ENCODE results near the gene FAM53A. TPM values are rescaled to one million over a fixed set of nuclear protein-coding genes. Genes with fewer than 3 reads are reported as not detected.

Gene FAM53A
- total RNA-seq, 1 donor from 2014 or later: 10.5 TPM

DNA sequence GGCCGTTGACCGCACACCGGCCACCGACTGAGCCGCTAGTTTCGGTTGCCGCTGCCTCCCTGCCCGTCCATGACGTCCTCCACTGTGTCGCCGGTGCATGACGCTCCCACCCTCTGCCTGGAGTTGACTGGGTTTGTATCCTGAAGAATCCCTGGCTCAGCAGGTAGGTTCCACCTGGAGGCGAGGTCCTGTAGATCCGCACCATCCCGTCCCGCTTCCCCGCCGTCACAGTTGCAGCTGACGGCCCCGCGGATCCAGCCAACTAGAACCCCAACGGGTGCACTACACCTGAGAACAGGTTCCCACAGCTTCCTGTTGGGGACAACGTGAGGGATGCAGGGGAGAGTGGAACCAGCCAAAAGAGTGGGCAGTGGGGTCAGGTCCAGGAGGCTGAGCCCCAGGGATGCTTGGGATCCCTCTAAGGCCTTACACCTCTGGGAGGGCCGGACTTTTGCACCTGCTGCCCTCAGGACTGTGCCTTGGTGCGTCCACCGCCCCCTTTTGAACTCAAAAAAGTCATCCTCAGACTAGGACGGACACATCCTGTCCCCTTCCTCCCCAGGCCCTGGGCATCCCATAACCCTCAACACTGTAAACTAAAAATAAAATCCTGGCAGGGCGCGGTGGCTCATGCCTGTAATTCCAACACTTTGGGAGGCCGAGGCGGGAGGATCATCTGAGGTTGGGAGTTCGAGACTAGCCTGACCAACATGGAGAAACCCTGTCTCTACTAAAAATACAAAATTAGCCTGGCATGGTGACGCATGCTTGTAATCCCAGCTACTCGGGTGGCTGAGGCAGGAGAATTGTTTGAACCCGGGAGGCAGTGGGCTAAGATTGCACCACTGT is 29.1 kb upstream of the FAM53A start:
- TF ChIP-seq, protein P1, sequence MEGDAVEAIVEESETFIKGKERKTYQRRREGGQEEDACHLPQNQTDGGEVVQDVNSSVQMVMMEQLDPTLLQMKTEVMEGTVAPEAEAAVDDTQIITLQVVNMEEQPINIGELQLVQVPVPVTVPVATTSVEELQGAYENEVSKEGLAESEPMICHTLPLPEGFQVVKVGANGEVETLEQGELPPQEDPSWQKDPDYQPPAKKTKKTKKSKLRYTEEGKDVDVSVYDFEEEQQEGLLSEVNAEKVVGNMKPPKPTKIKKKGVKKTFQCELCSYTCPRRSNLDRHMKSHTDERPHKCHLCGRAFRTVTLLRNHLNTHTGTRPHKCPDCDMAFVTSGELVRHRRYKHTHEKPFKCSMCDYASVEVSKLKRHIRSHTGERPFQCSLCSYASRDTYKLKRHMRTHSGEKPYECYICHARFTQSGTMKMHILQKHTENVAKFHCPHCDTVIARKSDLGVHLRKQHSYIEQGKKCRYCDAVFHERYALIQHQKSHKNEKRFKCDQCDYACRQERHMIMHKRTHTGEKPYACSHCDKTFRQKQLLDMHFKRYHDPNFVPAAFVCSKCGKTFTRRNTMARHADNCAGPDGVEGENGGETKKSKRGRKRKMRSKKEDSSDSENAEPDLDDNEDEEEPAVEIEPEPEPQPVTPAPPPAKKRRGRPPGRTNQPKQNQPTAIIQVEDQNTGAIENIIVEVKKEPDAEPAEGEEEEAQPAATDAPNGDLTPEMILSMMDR (IDR thresholded peaks at IDR 0.05; ENCODE audit: unreplicated experiment): no peak
- Mint-ChIP-seq H3K4me3 (peak overlapping the region; percentile 87), H3K4me1 (peaks cover 39% of the 10 kb centered on the region), H3K36me3 (peaks cover 6% of the 10 kb centered on the region), H3K27ac (peak overlapping the region; percentile 98), H3K27me3 (ENCODE audit: low read depth) (no peaks in the 10 kb centered on the region), H3K9me3 (no peaks in the 10 kb centered on the region)
- no peak for DNase-seq (ENCODE audit: low spot score in 2 of 2, unreplicated experiment in 2 of 2)

DNA sequence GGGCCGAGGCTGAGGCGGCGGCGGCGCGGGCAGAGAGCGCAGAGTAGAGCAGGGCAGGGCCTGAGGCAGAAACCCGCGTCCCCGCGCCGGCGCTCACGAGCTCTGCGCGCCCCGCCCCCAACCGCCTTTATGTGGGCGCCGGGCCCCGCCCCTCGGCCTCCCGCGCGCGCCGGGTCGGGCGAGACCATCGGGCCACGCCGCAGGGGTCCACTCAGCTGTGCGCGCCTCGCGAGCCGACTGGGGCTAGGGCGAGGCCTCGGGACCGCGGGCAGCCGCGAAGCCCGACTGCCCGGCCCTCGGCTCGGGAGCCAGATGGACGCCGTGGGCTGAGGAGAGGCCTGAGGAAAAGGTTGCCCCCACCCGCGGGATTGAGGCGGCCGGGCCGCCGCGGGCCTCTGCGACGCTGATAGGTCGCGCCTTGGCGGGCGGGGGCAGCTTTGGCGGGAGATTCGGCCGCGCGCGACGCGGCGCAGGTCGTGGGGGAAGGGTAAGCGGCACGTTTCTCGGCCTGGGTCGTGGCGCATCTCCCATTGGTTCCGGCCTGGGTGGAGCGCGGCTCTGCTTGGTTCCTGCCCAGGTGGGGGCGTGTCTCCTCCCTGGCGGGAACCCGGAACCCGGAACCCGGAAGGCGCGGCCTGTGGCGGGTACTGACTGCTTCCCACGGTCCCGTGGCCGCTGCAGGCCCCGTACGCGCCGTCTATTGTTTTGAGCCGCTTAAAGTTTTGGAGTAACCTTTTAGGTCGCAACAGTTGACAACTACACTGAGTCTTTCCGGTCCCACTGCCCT is 28.3 kb upstream of the FAM53A start, which contains the start of gene SLBP:
SLBP (minus strand) TSS at position 104 of the 787 bp plus-strand sequence. CDS start 131 bp downstream, outside the sequence.
- Mint-ChIP-seq H3K9me3 (no peaks in the 10 kb centered on the region), H3K4me1 (peaks cover 41% of the 10 kb centered on the region), H3K27me3 (ENCODE audit: low read depth) (no peaks in the 10 kb centered on the region), H3K36me3 (peaks cover 9% of the 10 kb centered on the region), H3K27ac (peak within 1 kb of the TSS; percentile 98), H3K4me3 (peak within 1 kb of the TSS; percentile 87)
- TF ChIP-seq, protein P1 (IDR thresholded peaks at IDR 0.05; ENCODE audit: unreplicated experiment): no peak
- peak; percentile 86 to 93 for DNase-seq (ENCODE audit: low spot score in 2 of 2, unreplicated experiment in 2 of 2)

DNA sequence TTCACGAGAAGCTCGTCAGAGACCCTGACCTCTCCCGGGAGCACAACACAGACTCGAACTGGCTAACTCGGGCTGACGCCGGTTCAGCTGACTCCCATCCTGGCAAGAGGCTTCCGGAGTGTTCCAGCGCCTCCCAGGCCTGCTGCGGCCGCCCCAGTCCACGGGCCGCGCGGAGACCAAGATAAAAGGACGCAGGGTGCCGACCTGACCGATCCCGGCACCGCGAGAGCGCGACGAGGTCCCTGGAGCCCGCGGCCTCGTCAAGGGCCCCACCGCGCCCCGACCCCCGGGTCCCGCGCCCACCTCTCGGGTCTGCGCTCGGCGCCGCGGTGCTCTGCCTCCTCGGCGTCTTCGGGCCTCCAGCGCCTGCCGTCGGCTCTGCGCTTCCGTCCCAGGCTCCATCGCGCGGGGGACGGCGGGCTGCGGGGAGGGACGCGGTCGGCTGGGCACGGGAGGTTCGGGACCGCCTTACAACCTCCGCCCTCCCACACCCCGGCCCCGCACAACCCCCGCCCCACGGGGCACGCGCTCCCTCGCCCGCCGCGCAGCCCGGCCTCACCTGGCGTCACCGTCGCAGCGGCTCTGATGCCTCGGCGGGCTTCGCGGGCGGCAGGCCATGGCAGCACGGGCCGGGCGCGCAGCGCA is 27.6 kb upstream of the FAM53A start:
- peaks cover 41% of the 10 kb centered on the region for H3K4me1 Mint-ChIP-seq
- no peaks in the 10 kb centered on the region for H3K9me3 Mint-ChIP-seq
- peaks cover 9% of the 10 kb centered on the region for H3K36me3 Mint-ChIP-seq
- DNase-seq (ENCODE audit: low spot score in 2 of 2, unreplicated experiment in 2 of 2): peak in 1 of 2 experiments; percentile 51
- no peaks in the 10 kb centered on the region for H3K27me3 Mint-ChIP-seq (ENCODE audit: low read depth)
- TF ChIP-seq, protein P1 (IDR thresholded peaks at IDR 0.05; ENCODE audit: unreplicated experiment): no peak
- peak overlapping the region; percentile 85 for H3K4me3 Mint-ChIP-seq
- peak overlapping the region; percentile 88 for H3K27ac Mint-ChIP-seq

DNA sequence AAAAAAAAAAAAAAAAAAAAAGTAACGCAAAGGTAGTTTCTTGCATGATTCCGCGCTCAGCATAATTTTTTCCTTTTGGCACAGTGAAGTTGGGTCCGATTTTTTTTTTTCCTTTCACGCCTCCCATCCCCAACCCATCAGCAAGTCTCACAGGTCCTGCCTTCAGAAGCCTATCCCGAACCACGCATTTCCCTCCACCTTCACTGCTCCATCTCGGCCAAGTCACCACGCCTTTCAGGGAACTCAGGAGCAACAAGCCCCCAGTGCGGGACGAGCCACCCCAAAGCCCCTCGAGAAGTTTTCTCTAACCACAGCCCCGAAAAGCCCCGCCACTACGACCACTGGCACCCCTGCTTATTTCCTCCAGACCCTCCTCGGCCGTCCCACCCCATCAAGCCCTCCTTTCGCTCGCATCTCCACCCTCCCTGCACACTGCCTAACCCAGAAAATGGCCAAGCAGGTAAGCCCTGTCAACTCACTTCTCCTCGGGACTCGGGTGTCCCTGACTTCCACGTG is 27.0 kb upstream of the FAM53A start:
- no peaks in the 10 kb centered on the region for H3K9me3 Mint-ChIP-seq
- no peaks in the 10 kb centered on the region for H3K27me3 Mint-ChIP-seq (ENCODE audit: low read depth)
- H3K36me3 Mint-ChIP-seq: peaks cover 13% of the 10 kb centered on the region
- H3K4me1 Mint-ChIP-seq: peaks cover 44% of the 10 kb centered on the region
- TF ChIP-seq, protein P1 (IDR thresholded peaks at IDR 0.05; ENCODE audit: unreplicated experiment): no peak
- H3K27ac Mint-ChIP-seq: peak overlapping the region; percentile 88
- no peak for DNase-seq (ENCODE audit: low spot score in 2 of 2, unreplicated experiment in 2 of 2)
- H3K4me3 Mint-ChIP-seq: peak overlapping the region; percentile 85

DNA sequence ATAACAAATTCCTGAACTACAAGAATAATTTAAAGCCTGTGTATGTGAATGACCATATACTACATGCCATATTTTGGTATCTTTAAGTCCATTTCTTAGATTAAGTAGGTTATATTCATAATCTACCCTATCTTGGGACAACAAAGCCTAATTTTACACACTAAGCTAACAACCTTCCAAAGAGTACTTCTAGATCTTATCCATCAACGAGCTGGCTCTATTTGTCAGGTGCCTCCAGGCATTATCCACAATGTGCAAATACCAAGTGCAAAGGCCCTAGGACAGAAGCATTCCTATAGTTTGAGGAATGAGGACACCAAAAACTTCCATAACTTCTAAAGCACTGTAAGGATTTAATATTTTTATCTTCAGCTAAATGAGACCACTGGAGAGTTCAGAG is 24.5 kb upstream of the FAM53A start:
- Mint-ChIP-seq H3K36me3 (peaks cover 16% of the 10 kb centered on the region), H3K9me3 (no peaks in the 10 kb centered on the region), H3K27me3 (ENCODE audit: low read depth) (no peaks in the 10 kb centered on the region), H3K4me1 (peaks cover 48% of the 10 kb centered on the region), H3K4me3 (peak overlapping the region; percentile 85), H3K27ac (peak overlapping the region; percentile 93)
- DNase-seq (ENCODE audit: low spot score in 2 of 2, unreplicated experiment in 2 of 2): no peak
- TF ChIP-seq, protein P1 (IDR thresholded peaks at IDR 0.05; ENCODE audit: unreplicated experiment): no peak

Data from mesothelial cell of epicardium (in vitro differentiated cells).